Measurements from ENCODE around the gene SLIT3. TPM values are rescaled to one million over a fixed set of nuclear protein-coding genes. Genes with fewer than 3 reads are reported as not detected.

SLIT3 gene
- total and polyA plus RNA-seq, 9 of the 15 experiments (the other 6 are each of a cell fraction or from before 2014, with no cell fraction given), result 0.01 to 0.04 TPM; not detected in 7

DNA sequence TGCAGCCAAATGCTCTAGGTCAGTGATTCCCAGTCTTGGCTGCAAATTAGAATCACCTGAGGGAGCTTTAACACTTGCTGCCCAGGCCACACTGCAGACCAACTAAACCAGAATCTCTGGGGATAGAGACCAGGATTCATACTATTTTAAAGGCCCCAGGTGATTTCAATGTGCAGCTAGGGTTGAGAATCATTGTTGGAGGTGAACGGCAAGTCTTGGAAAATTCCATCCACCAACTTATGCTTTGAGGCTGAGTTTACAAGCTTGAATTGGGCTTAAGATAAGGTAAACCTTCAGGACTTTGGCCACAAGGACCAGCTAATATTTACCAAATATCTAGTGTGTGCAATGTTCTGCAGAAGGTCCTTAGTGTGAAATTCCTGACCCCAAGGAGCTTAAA is 27.5 kb downstream of the SLIT3 start:
- DNase-seq (ENCODE audit: extremely low read depth in 1 of 4, low spot score in 3 of 4) (no peak), FAIRE-seq (no peak), ATAC-seq (no peak)
- H3K79me2 ChIP-seq (ENCODE audit: control insufficient read depth, insufficient read depth, low read length), result no peaks in the 10 kb centered on the region
- no peaks in the 10 kb centered on the region for H4K20me1 ChIP-seq (replicated peaks; ENCODE audit: control insufficient read depth, insufficient read depth, low read length)
- no peak overlapping the region for H3K4me2 ChIP-seq (ENCODE audit: insufficient read depth, low read length)
- no peak overlapping the region for H3K27ac ChIP-seq (ENCODE audit: extremely low read depth, low read depth, low read length)
- ChIA-PET CTCF (ENCODE audit: low intra/inter-chr PET ratio) (no interaction called here), POLR2A (no interaction called here)
- no peaks in the 10 kb centered on the region for H3K4me1 ChIP-seq (replicated peaks in 1 of 2; ENCODE audit: control insufficient read depth in 2 of 2, insufficient read depth in 2 of 2, low read length in 2 of 2)
- H3K9ac ChIP-seq (ENCODE audit: insufficient read depth in 1 of 2, low read depth in 2 of 2, low read length in 2 of 2), result no peak overlapping the region
- BruUV-seq (replicated peaks), result no TSS peak
- in situ Hi-C loops (cut with MboI), result no loop called here
- TF ChIP-seq EZH2 (IDR thresholded peaks at IDR 0.05; ENCODE audit: borderline replicate concordance, low read depth, low read length), result no peak
- 0% methylated on average over 1 of the region's 1 CpG for WGBS (ENCODE audit: insufficient coverage, low coverage, missing lambda C conversion rate)
- H3K36me3 ChIP-seq (ENCODE audit: control insufficient read depth, insufficient read depth, low read length), result no peaks in the 10 kb centered on the region
- no peak overlapping the region for H3K4me3 ChIP-seq
- H3K9me1 ChIP-seq (ENCODE audit: control insufficient read depth, insufficient read depth, low read length), result no peaks in the 10 kb centered on the region
- intact Hi-C loops (cut with micrococcal nuclease), result no loop called here
- H3K27me3 ChIP-seq (ENCODE audit: control insufficient read depth in 2 of 2, insufficient read depth in 2 of 2, low read length in 2 of 2), result no peaks in the 10 kb centered on the region; a peak in 1 of 5 replicates
- no peak overlapping the region for H2AFZ ChIP-seq (ENCODE audit: low read depth, low read length)
- H3K9me3 ChIP-seq (replicated peaks; ENCODE audit: control insufficient read depth, insufficient read depth, low read depth, low read length), result no peaks in the 10 kb centered on the region

DNA sequence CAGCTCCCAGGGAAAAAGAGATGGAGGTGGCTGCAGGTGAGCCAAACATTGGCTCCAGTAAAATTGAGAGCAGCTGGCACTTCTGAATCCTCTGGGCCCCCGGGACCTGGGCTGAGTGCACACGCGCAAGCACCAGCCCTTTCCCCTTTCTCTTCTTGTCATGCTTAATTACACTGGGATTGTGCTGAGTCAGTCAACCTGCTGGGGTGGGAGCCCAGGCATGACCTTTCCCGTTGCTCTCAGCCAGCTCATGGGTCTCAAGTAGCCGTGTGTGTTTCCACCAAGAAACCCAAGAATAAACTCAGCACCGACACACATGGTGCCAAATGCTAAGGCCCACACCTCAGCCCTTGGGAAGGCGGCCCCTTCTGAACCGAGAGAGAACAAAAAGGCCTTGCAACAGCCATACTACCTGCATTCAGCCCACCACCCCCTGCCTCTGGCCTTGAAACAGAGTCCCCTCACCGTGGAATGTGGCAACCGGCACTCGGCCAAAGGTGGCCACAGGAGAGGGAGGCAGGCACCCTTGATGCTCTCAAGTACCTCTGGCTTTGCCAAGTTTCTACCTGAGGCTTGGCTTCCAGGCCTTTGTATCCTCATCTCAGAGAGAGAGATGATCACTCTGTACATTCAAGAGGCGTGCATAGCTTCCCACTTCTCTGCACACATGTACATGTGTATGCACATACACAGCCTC is 28.1 kb downstream of the SLIT3 start:
- no peaks in the 10 kb centered on the region for H3K9me1 ChIP-seq (ENCODE audit: control insufficient read depth, insufficient read depth, low read length)
- H2AFZ ChIP-seq (ENCODE audit: low read depth, low read length), result no peak overlapping the region
- in situ Hi-C loops (cut with MboI), result no loop called here
- no peaks in the 10 kb centered on the region; a peak in 1 of 5 replicates for H3K27me3 ChIP-seq (ENCODE audit: control insufficient read depth in 2 of 2, insufficient read depth in 2 of 2, low read length in 2 of 2)
- 0% methylated on average over 12 of the region's 12 CpGs for WGBS (ENCODE audit: insufficient coverage, low coverage, missing lambda C conversion rate)
- TF ChIP-seq ZNF316 (IDR thresholded peaks at IDR 0.05), result peak; percentile 60
- no peak for TF ChIP-seq TRIM24 (IDR thresholded peaks at IDR 0.05)
- TF ChIP-seq CBX5 (IDR thresholded peaks at IDR 0.05; ENCODE audit: borderline replicate concordance, low read depth), result no peak
- TF ChIP-seq NFE2 (IDR thresholded peaks at IDR 0.05; ENCODE audit: low read depth), result 0 out of 2 replicates have a peak, but pooled peaks have one; percentile 11
- TF ChIP-seq SMARCA4 (IDR thresholded peaks at IDR 0.05), result no peak
- TF ChIP-seq MAFG (tag; conservative IDR thresholded peaks at IDR 0.05), result no peak
- TF ChIP-seq MAFK (IDR thresholded peaks at IDR 0.05; ENCODE audit: low read length), result no peak
- no peak overlapping the region for H3K27ac ChIP-seq (ENCODE audit: extremely low read depth, low read depth, low read length)
- intact Hi-C loops (cut with micrococcal nuclease), result no loop called here
- CTCF ChIA-PET (ENCODE audit: low intra/inter-chr PET ratio), result no interaction called here
- H3K9ac ChIP-seq (ENCODE audit: insufficient read depth in 1 of 2, low read depth in 2 of 2, low read length in 2 of 2), result no peak overlapping the region
- no peaks in the 10 kb centered on the region for H3K36me3 ChIP-seq (ENCODE audit: control insufficient read depth, insufficient read depth, low read length)
- BruUV-seq (replicated peaks), result no TSS peak
- H3K4me1 ChIP-seq (replicated peaks in 1 of 2; ENCODE audit: control insufficient read depth in 2 of 2, insufficient read depth in 2 of 2, low read length in 2 of 2), result no peaks in the 10 kb centered on the region
- no peaks in the 10 kb centered on the region for H3K9me3 ChIP-seq (replicated peaks; ENCODE audit: control insufficient read depth, insufficient read depth, low read depth, low read length)
- DNase-seq (ENCODE audit: extremely low read depth in 1 of 4, low spot score in 3 of 4) (no peak), ATAC-seq (no peak), FAIRE-seq (no peak)
- POLR2A ChIA-PET, result no interaction called here
- H3K79me2 ChIP-seq (ENCODE audit: control insufficient read depth, insufficient read depth, low read length), result no peaks in the 10 kb centered on the region
- H4K20me1 ChIP-seq (replicated peaks; ENCODE audit: control insufficient read depth, insufficient read depth, low read length), result no peaks in the 10 kb centered on the region
- no peak overlapping the region for H3K4me3 ChIP-seq
- no peak overlapping the region for H3K4me2 ChIP-seq (ENCODE audit: insufficient read depth, low read length)
